ENCODE measurements around the gene ATF2.

Gene ATF2

DNA sequence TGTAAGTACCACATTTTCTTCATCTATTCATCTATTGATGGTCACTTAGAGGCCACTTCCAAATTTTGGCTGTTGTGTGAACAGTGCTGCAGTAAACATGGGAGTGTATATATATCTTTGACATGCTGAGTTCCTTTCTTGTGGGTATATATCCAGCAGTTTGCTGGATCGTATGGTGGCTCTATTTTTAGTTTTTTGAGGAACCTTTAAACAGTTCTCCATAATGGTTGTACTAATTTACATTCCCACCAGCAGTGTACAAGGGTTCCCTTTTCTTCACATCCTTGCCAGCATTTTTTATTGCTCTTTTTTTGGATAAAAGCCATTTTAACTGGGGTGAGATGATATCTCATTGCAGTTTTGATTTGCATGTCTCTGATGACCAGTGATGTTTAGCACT, 20.8 kb upstream of the ATF2 start:
- H3K4me3 ChIP-seq (ENCODE audit: low read depth, low read length): no peak overlapping the region
- DNase-seq (ENCODE audit: low read depth): no peak
- TF ChIP-seq, protein P1, sequence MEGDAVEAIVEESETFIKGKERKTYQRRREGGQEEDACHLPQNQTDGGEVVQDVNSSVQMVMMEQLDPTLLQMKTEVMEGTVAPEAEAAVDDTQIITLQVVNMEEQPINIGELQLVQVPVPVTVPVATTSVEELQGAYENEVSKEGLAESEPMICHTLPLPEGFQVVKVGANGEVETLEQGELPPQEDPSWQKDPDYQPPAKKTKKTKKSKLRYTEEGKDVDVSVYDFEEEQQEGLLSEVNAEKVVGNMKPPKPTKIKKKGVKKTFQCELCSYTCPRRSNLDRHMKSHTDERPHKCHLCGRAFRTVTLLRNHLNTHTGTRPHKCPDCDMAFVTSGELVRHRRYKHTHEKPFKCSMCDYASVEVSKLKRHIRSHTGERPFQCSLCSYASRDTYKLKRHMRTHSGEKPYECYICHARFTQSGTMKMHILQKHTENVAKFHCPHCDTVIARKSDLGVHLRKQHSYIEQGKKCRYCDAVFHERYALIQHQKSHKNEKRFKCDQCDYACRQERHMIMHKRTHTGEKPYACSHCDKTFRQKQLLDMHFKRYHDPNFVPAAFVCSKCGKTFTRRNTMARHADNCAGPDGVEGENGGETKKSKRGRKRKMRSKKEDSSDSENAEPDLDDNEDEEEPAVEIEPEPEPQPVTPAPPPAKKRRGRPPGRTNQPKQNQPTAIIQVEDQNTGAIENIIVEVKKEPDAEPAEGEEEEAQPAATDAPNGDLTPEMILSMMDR (IDR thresholded peaks at IDR 0.05; ENCODE audit: control insufficient read depth, extremely low read depth, insufficient read depth): no peak

DNA sequence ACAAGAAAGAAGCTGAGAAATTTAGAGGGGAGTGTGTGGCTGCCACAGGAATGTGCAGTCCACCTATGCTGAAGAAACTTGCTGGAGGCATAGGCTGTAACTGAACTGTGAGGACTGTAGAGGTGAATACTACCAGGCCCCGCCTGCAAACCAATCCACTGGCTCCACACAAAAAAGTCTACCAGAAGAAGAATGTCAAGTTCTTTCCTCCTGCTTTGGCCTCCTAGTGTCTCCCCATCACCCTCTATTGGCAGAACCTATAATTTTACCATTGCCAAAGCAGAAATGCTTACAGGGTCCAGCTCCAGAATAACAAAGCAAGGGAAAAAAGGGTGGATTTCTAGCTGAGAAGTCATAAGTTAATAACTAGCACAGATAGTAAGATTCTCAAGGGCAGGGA, 19.4 kb upstream of the ATF2 start:
- H3K4me3 ChIP-seq (ENCODE audit: low read depth, low read length): no peak overlapping the region
- TF ChIP-seq, protein P1 (IDR thresholded peaks at IDR 0.05; ENCODE audit: control insufficient read depth, extremely low read depth, insufficient read depth): no peak; the same call in 1 of the 2 replicates
- no peak for DNase-seq (ENCODE audit: low read depth)

- no peak for DNase-seq (ENCODE audit: low read depth)
- TF ChIP-seq, protein P1 (IDR thresholded peaks at IDR 0.05; ENCODE audit: control insufficient read depth, extremely low read depth, insufficient read depth): no peak
- H3K4me3 ChIP-seq (ENCODE audit: low read depth, low read length): no peak overlapping the region
Measured at GRCh38 chr2:175183674-175184073, 15.7 kb upstream of the ATF2 start.

- TF ChIP-seq, protein P1 (IDR thresholded peaks at IDR 0.05; ENCODE audit: control insufficient read depth, extremely low read depth, insufficient read depth): no peak
- H3K4me3 ChIP-seq (ENCODE audit: low read depth, low read length): peak overlapping the region; percentile 91
- no peak for DNase-seq (ENCODE audit: low read depth)
Measured at GRCh38 chr2:175181877-175182308, 13.9 kb upstream of the ATF2 start.

DNA sequence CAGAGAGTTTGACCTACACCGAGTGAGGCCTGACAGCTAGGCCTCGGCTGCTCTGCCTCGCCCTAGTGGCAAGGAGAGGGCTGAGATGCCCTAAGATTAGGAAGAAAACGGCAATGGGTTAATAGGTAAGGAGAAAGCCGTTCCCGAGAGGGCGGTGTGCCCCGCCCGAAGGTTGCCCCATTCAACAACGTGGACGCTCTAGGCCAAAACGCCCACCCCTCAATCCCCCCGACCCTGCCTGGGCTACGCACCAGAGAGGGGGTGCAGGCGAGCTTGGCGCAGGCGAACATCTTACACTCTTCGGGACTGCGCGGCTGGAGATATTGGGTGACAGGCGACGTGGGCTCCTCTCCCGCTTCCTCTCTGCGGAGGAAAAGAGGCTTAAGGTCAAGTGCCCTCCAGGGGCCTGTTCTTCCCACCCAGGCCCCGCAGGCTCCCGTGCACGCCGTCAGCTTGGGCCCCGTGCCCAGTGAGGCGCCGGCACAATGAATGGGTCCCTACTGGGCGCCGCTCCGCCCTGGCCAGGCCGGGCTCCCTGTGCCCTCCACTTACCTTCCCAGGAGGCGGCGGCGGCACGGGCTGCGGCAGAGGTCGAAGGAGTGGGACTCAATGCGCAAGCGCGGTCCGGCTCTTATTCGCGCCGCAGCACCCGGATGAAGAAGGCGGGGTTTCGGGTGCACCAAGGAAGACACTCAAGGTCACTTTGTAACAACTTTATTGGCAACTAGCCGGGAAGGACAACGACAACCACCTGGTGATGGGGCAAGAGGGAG, 13.3 kb upstream of the ATF2 start, which contains the start of gene ATP5MC3:
ATP5MC3 (minus strand) TSS at position 607 of the 773 bp plus-strand sequence; CDS start at position 290, 317 bp downstream.
- TF ChIP-seq, protein P1 (IDR thresholded peaks at IDR 0.05; ENCODE audit: control insufficient read depth, extremely low read depth, insufficient read depth): no peak
- H3K4me3 ChIP-seq (ENCODE audit: low read depth, low read length): peak within 1 kb of the TSS; percentile 91
- DNase-seq (ENCODE audit: low read depth): peak; percentile 80

GRCh38 chr2:175180701-175181103, 12.7 kb upstream of the ATF2 start:
- TF ChIP-seq, protein P1 (IDR thresholded peaks at IDR 0.05; ENCODE audit: control insufficient read depth, extremely low read depth, insufficient read depth): no peak
- peak overlapping the region; percentile 91 for H3K4me3 ChIP-seq (ENCODE audit: low read depth, low read length)
- no peak for DNase-seq (ENCODE audit: low read depth)
